ENCODE data around the gene ZBTB8OS. TPM values are rescaled to one million over a fixed set of nuclear protein-coding genes. Genes with fewer than 3 reads are reported as not detected.

The ZBTB8OS gene
- total and polyA plus RNA-seq, 2 of the 8 experiments (the other 6 are each of a cell fraction or from before 2014, with no cell fraction given) = 68.0 to 74.2 TPM

- Histone ChIP-seq H3K9me3 (ENCODE audit: insufficient read depth in 2 of 2, low read depth in 1 of 2, low read length in 1 of 2) (peaks cover 0 to 2% of the 10 kb centered on the region in 2 experiments; a peak in 1 of 4 replicates), H3K79me1 (ENCODE audit: low read depth, low read length) (no peaks in the 10 kb centered on the region), H2AFZ (ENCODE audit: low read length) (no peak overlapping the region), H3K18ac (ENCODE audit: extremely low read depth, low read length) (no peak overlapping the region), H3K23ac (ENCODE audit: insufficient read length) (no peak overlapping the region), H3K23me2 (ENCODE audit: low read depth, low read length) (no peaks in the 10 kb centered on the region), H4K20me1 (replicated peaks in 1 of 2; ENCODE audit: control insufficient read depth in 1 of 2, insufficient read depth in 2 of 2, low read length in 2 of 2) (peaks cover 0 to 2% of the 10 kb centered on the region in 2 experiments), H2BK5ac (ENCODE audit: low read depth, low read length) (no peak overlapping the region), H3K14ac (ENCODE audit: insufficient read length) (no peak overlapping the region), H3K4me1 (replicated peaks in 1 of 4; ENCODE audit: control insufficient read depth in 3 of 4, insufficient read depth in 4 of 4, low read length in 3 of 4) (no peaks in the 10 kb centered on the region), H2BK15ac (ENCODE audit: low read length) (no peak overlapping the region), H2BK20ac (ENCODE audit: low read length) (no peak overlapping the region), H3K56ac (replicated peaks; ENCODE audit: insufficient read length, low read depth, low read length) (no peak overlapping the region), H3K27me3 (replicated peaks in 1 of 4; ENCODE audit: control insufficient read depth in 3 of 4, extremely low read depth in 1 of 4, insufficient read depth in 3 of 4, low read length in 3 of 4) (no peaks in the 10 kb centered on the region), H3K4me2 (ENCODE audit: insufficient read depth in 1 of 2, low read depth in 2 of 2, low read length in 2 of 2) (no peak overlapping the region), H2AK5ac (ENCODE audit: low read depth, low read length) (no peak overlapping the region), H3K36me3 (ENCODE audit: control insufficient read depth in 2 of 4, insufficient read depth in 4 of 4, low read length in 3 of 4) (peaks cover 0 to 3% (median 0%) of the 10 kb centered on the region in 4 experiments; a peak in 2 of 8 replicates), H3K27ac (ENCODE audit: low read depth, low read length) (no peak overlapping the region), H2BK12ac (ENCODE audit: low read depth, low read length) (0 out of 2 replicates have a peak overlapping the region, but pooled peaks have one; percentile 33), H3K9ac (replicated peaks in 1 of 4; ENCODE audit: extremely low read depth in 1 of 4, low read depth in 3 of 4, low read length in 3 of 4) (no peak overlapping the region), H4K8ac (ENCODE audit: extremely low read depth, insufficient read depth, low read length) (no peak overlapping the region), H3K4ac (replicated peaks; ENCODE audit: insufficient read length, low read depth, low read length) (no peak overlapping the region), H4K91ac (replicated peaks; ENCODE audit: insufficient read length, low read length) (no peak overlapping the region), H4K5ac (ENCODE audit: insufficient read length, low read depth, low read length) (no peak overlapping the region), H2BK120ac (replicated peaks; ENCODE audit: low read depth, low read length) (no peak overlapping the region), H3K4me3 (ENCODE audit: extremely low read depth in 1 of 4, insufficient read depth in 2 of 4, low read depth in 3 of 4, low read length in 4 of 4) (no peak overlapping the region), H3K79me2 (ENCODE audit: control insufficient read depth in 1 of 2, insufficient read depth in 2 of 2, low read length in 2 of 2) (no peaks in the 10 kb centered on the region)
- FAIRE-seq = no peak
- DNase-seq (ENCODE audit: low read depth in 1 of 2, low spot score in 2 of 2) = no peak
- 94% methylated on average over 17 of the region's 17 CpGs; no CpG with 5 or more reads in 1 of the 2 experiments for WGBS, 2 experiments (ENCODE audit: extremely low coverage in 1 of 2, insufficient coverage in 1 of 2, insufficient read length in 1 of 2, insufficient replicate concordance in 2 of 2, low coverage in 1 of 2, low lambda C conversion rate in 2 of 2, missing lambda C conversion rate in 1 of 2)
- POLR2A ChIA-PET (ENCODE audit: partially characterized antibody) = interaction anchor here (0.9 to 1.6 kb wide), 4 partner anchors 11 to 45 kb away, joined by 3 to 8 read pairs (median 4); partner anchors contain the start of gene RBBP4
- CTCF ChIA-PET (ENCODE audit: partially characterized antibody) = interaction anchor here (0.6 to 1.5 kb wide), 3 partner anchors 14 to 205 kb away, joined by 3 to 7 read pairs (median 4); no protein-coding TSS in a partner anchor
- TF ChIP-seq BACH1 (IDR thresholded peaks at IDR 0.05; ENCODE audit: low read length) (no peak), KDM1A (IDR thresholded peaks at IDR 0.05; ENCODE audit: borderline replicate concordance, low read length) (no peak), SIX5 (IDR thresholded peaks at IDR 0.05; ENCODE audit: low read depth, low read length) (no peak), ASH2L (IDR thresholded peaks at IDR 0.05; ENCODE audit: low read length) (no peak), BRCA1 (IDR thresholded peaks at IDR 0.05; ENCODE audit: low read depth, low read length) (no peak), RNF2 (IDR thresholded peaks at IDR 0.05; ENCODE audit: borderline replicate concordance, low read depth, low read length, missing control alignments, poor library complexity, severe bottlenecking) (no peak), CREB1 (IDR thresholded peaks at IDR 0.05) (no peak), CBX8 (IDR thresholded peaks at IDR 0.05; ENCODE audit: borderline replicate concordance, low read depth, low read length) (no peak)
Observed at GRCh38 chr1:32605711-32606424, 44.5 kb downstream of the ZBTB8OS start.

Data from H1 (cell line).